Posterior vena cava (tissue), 2 donors: Measurements from ENCODE around the gene BTK. TPM values are rescaled to one million over a fixed set of nuclear protein-coding genes. Genes with fewer than 3 reads are reported as not detected.

ENCODE experiments used
- DNase-seq: peaks from one replicate; pipeline ENCODE4 v3.0.0-alpha.2; 2020; ENCODE audit warnings: low spot score
- intact Hi-C, 2 donors: fragments of 100-400 bp; cut with DNase I; formaldehyde crosslinking; loops; one replicate each; pipeline versions ENCODE4 v1.14.1 to v1.14.2; 2022 to 2023
- total RNA-seq, 2 donors: library from RNA; stranded (reverse); fragmentation: NEBNext Ultra II Directional; extraction: Animal tissue kit (Norgen Biotek cat#: 25700); gene quantifications; one replicate each; pipeline ENCODE4 v1.2.1, GENCODE V29; 2021
- donor health status: DM: yes; HTN: yes; CAD: no.
- donor health status: DM: yes; HTN: yes; CAD: no.

Gene BTK
- total RNA-seq, 2 donors from 2014 or later = 5.2 to 11.5 TPM

GRCh38 chrX:101395789-101396188 lies 9.8 kb upstream of the BTK start:
- intact Hi-C loops = no loop called here
- DNase-seq = no peak

- DNase-seq = no peak
- intact Hi-C loops = no loop called here
These were observed 8.4 kb upstream of the BTK start for GRCh38 chrX:101394372-101394771.

- intact Hi-C loops = no loop called here
These were observed 7.7 kb upstream of the BTK start for GRCh38 chrX:101393530-101394305.

GRCh38 chrX:101391831-101392230 lies 5.8 kb upstream of the BTK start:
- intact Hi-C loops = no loop called here
- no peak for DNase-seq

More at GRCh38 chrX:101393530-101394305, 7.7 kb upstream of the BTK start:
- no peak for DNase-seq

- peak; percentile 96 for DNase-seq
- intact Hi-C loops = no loop called here
These were observed 4.9 kb upstream of the BTK start, which contains the start of gene RPL36A for GRCh38 chrX:101390664-101391525. RPL36A (plus strand) TSS chrX:101391011; CDS start chrX:101391044, 33 bp downstream.

GRCh38 chrX:101388604-101389003 lies 2.6 kb upstream of the BTK start:
- no peak for DNase-seq
- intact Hi-C loops = no loop called here

GRCh38 chrX:101386542-101386885 lies 523 bp upstream of the BTK start:
- intact Hi-C loops = no loop called here
- DNase-seq = no peak

- no peak for DNase-seq
- intact Hi-C loops = no loop called here
These were observed 836 bp downstream of the BTK start for GRCh38 chrX:101385026-101385684.

- DNase-seq = no peak
- intact Hi-C loops = no loop called here
These were observed 2.2 kb downstream of the BTK start for GRCh38 chrX:101383679-101384205.

GRCh38 chrX:101377547-101377946 lies 8.4 kb downstream of the BTK start:
- intact Hi-C loops = no loop called here
- DNase-seq = no peak

GRCh38 chrX:101370888-101371504 lies 15.0 kb downstream of the BTK start:
- intact Hi-C loops = no loop called here
- DNase-seq = no peak

GRCh38 chrX:101369687-101370086 lies 16.3 kb downstream of the BTK start:
- intact Hi-C loops = no loop called here
- DNase-seq = no peak

- intact Hi-C loops = no loop called here
These were observed 17.2 kb downstream of the BTK start for GRCh38 chrX:101368800-101369199.

GRCh38 chrX:101365301-101365795 lies 20.6 kb downstream of the BTK start:
- intact Hi-C loops = no loop called here
- no peak for DNase-seq

More at GRCh38 chrX:101368800-101369199, 17.2 kb downstream of the BTK start:
- no peak for DNase-seq

GRCh38 chrX:101362757-101363156 lies 23.2 kb downstream of the BTK start:
- no peak for DNase-seq
- intact Hi-C loops = no loop called here

- DNase-seq = no peak
- intact Hi-C loops = no loop called here
These were observed 23.9 kb downstream of the BTK start for GRCh38 chrX:101362116-101362515.

GRCh38 chrX:101360390-101360789 lies 25.6 kb downstream of the BTK start:
- intact Hi-C loops = no loop called here
- no peak for DNase-seq

- intact Hi-C loops = no loop called here
- no peak for DNase-seq
These were observed 26.0 kb downstream of the BTK start for GRCh38 chrX:101359966-101360365.

- DNase-seq = no peak
- intact Hi-C loops = no loop called here
These were observed 28.7 kb downstream of the BTK start for GRCh38 chrX:101357166-101357795.
